8988T (cell line): Measurements from ENCODE around the gene PDK2.

Source experiments
- DNase-seq: peaks from one replicate; pipeline ENCODE4 v3.0.0; 2011

Gene PDK2

DNA sequence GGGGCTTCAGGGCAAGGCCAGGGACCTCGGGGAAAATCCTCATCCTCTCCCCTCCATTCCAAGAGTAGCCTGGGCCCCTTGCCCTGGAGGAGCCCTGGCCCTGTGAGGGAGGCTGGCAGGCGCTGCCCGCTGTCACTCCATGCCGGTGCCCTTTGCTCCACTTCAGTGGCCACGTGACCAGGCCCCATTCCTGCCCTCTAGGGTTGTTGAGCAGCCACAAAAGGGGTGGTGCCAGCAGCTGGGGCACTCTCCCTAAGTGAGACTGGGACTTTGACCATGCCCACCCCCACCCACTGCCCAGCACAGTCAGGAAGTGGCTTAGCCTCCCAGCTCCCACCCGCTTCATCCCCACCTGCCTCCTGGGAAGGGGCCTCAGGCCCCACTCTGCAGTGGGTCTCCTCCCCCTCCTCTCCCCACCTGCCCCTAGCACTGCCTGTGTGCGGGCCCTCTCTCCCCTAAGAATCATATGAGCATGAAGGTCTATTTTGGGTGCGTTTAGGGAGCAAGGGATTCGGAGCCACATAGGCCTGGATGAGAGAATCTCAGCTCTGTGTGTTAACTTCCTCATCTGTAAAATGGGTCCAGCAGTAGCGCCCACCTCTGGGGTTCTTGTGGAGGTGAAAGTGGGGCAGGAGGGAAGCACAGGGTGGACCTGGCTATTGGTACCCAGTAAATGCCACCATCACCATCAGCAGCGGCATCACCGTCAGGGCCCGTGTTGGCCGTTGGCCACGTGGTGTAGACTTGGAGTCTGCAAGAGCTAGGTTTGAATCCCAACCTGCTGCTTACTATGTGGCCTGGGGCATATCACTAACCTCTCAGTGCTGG, 7.2 kb downstream of the PDK2 start:
- no peak for DNase-seq

DNA sequence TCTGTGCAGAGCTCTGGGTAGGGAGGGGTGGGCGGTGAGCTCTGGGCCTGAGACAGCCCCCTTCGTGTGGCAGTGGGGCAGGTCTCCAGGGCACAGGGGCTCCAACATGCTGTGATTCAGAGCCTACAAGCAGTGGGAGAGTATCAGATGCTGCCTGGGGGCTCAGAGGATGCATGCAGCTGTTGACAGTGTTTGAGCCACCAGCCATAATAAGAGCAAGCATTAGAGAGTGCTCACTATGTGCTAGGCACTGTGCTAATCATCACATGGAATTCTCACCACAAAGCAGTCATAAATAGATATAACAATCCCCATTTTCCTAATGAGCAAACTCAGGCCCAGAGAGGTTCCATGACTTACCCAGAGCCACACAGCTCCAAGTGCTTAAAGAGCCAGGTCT, 8.1 kb downstream of the PDK2 start:
- no peak for DNase-seq

DNA sequence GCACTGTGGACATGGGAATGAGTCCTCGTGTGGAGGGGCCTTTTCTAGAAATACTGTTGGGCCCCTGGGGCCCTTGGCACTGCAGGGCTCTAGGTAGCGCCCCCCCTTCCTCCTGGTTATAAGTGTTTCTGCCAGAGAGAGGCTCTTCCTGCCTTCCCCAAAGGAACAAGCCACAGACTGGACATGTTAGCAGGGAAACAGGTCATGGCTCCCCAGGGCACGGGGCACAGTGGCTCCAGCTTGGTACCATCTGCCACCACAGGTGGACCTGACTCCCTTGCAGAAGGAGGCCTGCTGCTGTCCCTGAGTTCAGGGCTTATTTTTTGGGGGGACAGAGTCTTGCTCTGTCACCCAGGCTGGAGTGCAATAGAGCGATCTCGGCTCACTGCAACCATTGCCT, 8.8 kb downstream of the PDK2 start:
- DNase-seq = no peak

DNA sequence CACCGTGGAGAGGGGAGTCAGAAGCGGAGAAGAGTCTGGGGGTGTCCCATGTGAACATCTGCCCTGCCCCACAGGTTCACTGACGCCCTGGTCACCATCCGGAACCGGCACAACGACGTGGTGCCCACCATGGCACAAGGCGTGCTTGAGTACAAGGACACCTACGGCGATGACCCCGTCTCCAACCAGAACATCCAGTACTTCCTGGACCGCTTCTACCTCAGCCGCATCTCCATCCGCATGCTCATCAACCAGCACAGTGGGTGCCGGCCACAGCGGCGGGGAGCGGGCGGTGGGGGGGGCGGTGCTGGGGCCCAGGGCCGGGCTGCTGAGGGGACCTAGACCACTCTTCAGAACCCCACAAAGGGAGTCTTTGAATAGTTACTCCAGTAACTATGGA, 10.7 kb downstream of the PDK2 start:
- DNase-seq = no peak

DNA sequence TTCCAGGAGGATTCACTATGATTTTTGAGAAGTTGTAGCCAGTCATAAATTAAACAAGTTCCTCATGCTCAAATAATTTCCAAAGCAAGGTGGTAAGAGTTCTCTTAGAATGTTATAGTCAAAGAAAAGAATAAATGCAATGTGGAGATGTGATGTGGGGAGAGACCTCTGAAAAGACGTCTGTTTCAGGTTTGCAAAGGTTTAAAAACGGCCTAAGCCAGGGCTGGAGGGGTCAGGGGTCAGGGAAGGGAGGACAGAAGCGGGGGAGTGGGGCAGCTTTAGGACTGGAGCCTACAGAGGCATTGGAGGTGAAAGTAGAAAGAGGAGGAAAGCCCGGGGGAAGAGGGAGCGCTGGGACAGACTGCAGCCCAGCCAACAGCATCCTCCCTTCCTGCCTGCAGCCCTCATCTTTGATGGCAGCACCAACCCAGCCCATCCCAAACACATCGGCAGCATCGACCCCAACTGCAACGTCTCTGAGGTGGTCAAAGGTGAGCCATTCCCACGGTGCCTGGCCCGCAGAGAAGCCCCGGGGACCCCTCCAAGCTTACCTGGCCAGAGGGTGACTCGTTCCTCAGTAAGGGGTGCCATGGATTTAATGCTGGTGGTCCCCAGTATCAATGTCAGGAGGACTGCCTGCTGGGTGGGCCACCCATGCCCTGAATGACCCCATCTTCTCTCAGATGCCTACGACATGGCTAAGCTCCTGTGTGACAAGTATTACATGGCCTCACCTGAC, 11.4 kb downstream of the PDK2 start:
- DNase-seq = no peak

DNA sequence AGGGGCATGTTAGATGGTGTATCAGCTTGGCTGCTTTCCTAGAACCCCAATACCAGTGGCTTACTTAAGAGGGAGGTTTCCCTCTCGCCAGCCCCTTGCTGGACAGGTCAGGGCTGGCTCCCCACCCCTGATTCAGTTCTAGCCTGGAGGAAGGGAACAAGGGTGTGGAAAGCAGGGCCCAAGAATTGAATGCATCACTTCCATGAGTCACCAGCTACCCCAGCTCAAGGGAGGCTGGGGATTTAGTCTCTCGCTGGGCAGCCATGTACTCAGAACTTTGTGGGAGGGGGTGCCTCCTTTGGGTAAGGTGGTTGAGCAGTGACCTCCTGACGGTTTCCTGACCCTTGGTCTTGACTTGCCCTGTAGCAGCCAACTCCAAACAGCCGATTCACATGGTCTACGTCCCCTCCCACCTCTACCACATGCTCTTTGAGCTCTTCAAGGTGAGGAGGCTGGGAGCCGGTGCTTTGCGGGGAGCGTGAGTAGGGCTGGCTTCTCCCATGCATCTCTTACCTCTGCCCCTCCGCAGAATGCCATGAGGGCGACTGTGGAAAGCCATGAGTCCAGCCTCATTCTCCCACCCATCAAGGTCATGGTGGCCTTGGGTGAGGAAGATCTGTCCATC, 12.8 kb downstream of the PDK2 start:
- DNase-seq = no peak

DNA sequence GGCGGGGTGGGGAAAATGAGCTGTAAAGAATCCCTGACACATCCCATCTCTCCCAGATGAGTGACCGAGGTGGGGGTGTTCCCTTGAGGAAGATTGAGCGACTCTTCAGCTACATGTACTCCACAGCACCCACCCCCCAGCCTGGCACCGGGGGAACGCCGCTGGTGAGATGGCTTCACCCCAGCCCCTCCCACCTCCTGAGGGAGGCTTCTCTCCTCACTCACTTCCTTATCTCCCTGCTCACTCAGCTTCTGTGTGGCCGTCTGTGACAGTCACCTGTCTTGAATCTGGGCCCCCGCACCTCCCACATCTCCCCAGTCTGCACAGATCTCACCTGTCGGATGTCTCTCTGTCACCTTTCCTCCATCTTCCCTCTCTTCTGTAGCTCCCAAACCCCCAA, 13.4 kb downstream of the PDK2 start:
- DNase-seq = no peak

DNA sequence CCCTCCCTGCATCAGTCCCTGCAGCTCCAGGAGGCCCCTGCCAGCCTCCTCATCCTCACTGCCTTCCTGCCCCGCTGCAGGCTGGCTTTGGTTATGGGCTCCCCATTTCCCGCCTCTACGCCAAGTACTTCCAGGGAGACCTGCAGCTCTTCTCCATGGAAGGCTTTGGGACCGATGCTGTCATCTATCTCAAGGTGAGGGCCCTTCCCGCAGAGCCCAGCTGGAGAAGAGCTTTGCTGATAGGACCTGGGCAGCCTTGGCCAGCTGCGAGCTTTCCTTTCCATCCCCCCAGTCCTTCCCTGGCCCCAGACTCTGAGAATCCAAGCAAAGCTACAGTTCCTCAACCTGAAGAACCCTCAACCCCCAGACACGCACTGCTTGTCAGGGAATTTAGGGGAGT, 14.1 kb downstream of the PDK2 start:
- no peak for DNase-seq

DNA sequence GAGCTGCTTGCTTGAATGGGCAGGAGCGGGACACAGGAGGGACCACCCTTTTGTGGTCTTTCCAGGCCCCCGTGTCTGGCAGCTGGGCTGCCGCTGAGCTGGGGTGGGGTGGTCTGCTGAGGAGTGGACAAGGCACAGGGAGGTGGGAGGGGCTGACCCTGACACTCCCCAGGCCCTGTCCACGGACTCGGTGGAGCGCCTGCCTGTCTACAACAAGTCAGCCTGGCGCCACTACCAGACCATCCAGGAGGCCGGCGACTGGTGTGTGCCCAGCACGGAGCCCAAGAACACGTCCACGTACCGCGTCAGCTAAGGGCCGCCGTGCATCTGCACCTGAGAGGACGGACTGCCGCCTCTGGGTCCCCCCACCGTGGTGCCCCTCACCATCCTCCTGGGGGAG, 14.6 kb downstream of the PDK2 start:
- DNase-seq = no peak

DNA sequence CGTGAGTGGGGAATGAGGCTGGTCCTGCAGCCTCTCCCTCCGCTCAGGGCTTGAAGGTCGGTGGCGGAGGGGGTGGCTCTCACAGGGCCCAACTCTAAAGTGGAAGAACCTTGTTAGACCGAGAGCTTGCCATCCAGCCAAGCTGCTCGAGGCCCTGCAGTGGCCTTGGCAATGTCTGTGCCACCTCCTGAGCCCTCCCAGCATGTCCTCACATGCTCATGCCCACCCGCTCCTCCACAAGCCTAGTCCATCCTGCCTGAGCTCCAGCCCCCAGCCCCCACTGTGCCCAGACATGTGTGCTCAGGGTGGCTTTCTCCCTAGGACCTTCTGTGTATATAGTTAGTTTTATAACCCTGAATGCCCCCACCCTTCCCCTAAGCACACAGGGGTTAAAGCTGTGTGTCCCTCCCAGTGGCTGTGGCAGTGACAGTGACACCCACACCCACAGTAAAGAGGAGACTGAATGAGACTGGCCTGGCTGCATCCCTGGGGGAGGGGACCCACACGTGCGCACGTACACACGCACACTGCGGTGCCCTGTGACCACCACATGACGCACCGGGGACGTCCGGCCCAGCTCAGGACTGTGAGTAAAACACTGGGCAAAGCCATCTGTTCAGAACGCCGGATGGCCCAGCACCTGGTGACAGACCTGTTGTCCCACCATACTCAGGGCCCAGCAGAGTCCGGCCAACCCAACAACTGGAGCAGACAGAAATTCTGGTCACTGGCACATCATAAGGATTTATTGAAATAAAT, 15.6 kb downstream of the PDK2 start:
- DNase-seq = no peak

DNA sequence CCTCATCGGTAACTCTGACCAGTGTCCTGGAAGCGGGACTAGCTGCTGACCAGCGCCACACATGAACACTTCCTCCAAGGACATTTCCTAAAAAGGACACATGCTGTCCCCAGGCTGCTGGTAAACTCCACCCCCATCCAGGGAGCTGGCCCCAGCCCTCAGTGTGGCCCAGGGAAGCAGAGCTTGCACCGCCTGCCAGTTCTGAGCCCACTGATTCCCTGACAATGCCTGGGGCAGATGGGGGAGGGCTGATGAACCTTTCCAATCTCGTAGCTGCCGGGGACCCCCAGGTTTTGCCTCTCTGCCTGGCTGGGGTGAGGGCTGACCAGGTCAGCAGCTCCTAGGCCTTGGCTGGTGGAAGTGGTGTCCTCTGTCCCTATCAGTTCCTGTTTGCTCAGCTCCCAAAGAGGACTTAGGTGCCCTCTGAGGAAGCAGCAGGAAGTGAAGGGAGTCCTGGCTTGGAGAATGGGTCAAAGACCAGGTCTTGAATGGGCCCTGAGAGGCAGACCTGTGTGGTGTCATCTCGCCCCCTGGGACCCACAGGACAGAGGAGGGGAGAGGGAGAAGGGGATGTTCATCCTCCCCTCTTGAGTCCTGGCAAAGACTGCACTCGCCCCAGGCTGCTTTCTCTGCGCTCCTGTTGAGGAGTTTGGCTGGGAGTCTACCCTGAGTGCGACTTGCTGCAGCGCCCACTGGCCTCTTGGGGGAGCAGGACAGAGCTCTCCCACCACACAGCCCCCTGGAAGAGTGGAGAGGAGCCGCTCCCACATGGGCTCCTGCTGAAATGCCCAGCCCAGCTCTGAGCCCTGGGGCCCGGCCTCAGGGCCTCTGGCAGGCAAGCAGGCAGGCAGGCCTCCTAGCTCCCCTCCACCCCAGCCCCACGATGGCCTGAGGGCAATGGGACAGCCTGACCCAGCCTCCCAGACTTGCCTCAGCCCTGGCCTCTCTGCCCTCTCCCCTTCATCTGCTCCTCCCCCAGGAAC, 16.8 kb downstream of the PDK2 start:
- DNase-seq = no peak

DNA sequence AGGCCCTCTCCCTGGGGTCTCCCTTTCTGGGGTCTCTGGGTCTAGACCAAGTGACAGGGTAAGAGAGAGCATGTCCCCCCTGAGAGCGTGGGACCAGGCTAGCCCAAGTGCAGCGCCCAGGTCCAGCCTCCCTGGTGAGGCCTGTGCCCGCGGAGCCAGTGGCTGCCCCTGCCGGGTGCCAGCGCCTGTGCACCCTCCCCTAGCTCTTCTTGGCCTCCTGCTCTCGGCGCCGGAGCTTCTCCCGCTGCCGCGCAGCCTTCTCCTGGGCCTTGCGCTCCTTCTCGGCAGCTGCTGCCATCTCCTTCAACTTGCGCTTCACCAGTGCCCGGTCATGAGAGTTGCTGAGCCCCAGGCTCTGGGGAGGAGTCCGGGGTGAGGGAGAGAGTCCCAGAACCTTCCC, 17.5 kb downstream of the PDK2 start:
- DNase-seq = no peak

DNA sequence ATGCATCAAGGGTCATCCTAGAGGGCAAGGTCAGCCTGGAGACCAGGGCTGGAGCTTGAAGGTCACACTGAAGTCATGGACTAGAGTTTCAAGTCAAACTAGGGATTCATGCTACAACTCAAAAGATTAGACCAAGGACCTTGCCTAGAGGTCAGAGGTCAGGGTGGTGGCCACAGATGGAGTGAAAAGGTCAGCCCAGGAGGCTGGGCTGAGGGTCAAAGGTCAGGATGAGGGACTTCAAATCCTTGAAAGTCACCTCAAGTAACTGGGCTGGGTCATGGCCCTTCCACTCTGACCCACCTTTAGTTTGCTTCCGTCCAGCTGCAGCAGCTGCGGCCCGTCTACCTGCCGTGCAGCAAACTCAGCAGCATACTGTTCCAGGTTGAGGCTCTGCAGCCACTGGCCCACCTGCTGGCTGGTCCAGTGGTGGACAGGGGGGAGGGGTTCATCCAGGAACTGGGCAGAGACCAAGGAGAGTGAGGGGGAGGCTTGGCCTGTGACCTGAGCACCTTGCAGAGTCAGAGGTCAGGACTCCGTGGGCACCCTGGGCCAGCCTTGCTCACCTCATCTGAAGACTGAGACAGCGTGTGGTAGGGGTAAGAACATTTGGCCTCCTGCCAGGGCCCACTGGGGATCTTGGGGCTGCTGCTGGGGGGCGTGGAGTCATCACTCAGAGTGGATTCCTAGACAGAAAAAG, 18.6 kb downstream of the PDK2 start:
- DNase-seq = no peak

DNA sequence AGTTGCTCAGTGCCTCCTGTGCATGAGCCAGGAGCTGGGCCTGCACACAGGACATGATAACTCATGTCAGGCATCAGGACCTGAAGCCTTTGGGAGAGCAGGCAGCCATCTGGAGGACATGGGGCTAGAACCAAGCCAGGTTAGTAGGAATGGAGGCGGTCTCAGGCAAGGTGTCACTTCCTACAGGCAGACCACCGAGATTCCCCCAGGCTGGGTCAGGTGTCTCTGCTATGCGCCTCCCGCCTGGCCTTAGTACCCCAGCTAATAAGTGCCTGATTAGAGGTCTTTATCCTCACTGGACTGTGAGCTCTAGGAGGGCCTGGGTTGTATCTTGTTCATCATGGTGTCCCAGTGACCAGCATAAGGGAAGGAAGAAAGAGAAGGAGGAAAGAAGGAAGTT, 19.2 kb downstream of the PDK2 start:
- DNase-seq = no peak

DNA sequence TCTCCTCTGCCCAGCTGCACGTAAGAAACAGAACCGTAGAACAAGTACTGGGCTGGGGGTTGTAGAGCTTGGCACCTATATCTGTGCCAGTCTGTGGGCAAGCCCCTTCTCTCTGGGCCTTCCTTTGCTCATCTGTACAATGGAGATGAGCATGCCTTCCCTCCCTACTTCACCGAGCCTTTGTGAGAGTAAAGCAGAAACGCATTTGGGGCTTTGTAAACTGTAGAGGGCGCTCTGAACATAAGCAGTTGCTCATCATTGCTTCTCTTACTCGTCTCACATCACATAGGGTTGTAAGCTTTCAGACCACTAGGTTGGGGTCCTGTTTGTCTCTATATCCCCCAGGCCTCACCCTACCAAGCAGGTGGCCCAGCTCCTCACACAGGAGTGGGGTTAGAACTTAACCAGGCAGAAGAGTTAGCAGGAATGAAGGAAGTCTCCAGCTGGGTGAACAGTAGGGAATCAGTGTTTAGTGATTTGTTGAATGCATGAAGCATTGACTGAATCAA, 19.8 kb downstream of the PDK2 start:
- peak; percentile 89 for DNase-seq

DNA sequence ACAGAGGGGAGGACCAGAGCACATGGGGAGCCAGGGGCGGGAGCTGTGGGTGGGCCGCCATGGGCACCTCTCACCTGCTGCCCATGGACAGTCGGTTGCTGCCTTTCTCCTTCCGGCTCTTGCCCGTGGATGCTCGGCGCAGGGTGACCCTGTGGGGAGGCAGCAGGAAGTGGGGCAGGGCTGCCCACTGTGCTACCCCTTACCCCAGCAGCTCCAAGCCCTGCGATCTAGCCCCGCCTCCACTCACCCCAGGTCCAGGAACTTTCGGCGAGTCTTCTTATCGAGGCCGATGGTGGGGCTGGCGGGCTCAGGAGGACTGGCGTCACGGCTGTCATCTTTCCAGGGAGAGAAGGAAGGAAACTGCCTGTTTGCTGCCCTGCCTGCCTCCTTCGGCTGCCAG, 20.6 kb downstream of the PDK2 start:
- no peak for DNase-seq

DNA sequence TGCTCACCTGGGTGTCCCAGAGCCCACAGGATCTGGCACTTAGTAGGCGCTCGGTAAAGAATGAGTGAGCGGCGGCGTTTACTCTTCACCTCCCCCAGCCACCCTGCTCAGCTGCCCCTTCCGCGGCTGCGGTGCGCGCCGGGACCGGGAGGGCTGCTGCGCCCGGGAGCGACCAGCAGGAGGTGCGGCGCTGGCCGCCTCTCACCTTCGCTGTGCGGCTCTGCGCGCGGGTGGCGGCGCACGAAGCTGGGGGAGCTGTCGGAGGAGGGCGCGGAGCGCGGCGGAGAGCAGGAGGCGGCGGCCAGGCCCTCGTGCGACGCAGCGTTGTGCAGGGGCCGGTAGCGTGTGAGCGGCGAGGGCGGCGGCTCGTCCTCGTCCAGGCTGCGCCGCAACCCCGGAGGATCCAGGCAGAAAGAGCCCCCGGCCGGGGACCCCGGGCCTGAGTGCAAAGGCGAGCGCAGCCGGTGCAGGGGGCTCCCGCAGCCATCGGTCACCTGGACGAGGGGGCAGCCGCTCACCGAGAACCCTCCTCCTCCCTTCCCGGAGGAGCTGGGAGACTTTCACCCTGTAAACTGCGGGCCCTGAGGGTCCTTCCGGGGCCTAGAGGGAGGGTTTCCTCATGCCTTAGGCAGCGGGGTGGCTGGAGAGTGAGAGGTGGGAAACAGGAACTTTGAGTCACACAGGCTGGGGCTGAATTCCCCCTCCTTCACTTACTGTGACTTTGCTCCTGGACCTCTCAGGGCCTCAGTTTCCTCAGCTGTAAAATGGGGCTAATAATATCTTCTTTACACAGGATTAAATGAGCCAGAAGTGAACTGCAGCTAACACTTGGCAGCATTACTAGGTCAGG, 22.3 kb downstream of the PDK2 start:
- DNase-seq = no peak

DNA sequence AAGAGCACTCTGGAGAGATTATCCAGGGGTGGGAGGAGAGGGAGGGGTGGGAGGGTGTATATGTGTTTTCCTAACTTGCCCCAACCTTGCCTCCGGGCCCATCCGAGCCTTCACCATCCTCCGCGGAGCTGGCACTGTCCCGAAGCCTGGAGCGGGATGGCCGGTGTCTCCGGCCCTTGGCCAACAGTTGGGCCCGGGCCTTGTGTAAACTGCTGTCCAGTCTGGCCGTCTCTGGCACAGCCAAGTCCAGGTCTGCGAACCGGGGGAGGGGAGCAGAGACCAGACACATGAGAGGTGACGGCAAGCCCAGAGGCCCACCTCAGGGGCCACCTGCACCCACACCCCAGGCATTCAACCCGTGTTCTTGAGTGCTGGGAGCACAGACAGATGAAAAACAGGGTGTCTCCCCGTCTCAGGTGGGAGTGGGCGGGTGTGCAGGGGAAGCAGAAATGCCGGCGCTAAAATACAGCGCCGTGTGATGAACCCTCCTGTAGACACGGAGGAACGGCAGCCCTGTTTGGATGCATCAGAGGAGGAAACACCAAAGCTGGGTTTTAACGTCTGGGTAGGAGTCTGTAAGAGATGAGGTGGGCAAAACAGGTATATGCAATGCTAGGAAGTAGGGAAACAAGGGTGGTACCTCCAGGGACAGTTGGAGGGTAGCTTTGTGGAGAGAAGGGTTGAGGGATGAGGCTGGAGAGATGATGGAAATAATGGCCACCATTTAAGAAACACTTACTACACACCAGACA, 23.1 kb downstream of the PDK2 start:
- no peak for DNase-seq

DNA sequence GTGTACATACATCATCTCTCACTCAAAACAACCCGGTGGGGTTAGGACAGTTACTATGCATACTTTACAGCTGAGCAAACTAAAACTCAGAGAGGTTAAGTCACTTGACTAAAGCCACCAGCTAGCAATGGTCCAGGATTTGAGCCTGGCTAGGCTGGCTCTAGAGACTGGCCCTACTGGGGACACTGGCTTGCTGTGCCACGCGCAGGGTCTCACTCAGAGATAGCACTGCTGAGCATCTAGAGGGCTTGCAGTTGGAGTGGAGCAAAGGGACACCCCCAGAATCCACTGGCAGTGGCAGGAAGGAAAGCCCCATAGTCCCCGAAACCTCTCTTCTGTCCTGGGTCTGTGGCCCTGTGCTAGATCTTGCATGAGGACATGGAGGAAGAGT, 23.7 kb downstream of the PDK2 start:
- DNase-seq = no peak
